Duodenal mucosa (tissue), 2 donors: ENCODE data around the gene PLCZ1.
"Not testable (repeated sequence)": the region's sequence is repeated elsewhere in the genome, so short reads cannot be mapped to it uniquely, and the experiment has no call there.

Experiments
- H3K27ac ChIP-seq: one replicate; pipeline ENCODE4 v1.7.0; 2013; ENCODE audit warnings: low read depth, low read length
- H3K27me3 ChIP-seq, 2 donors: one replicate each; pipeline ENCODE4 v1.7.0; 2013; ENCODE audit warnings: low read length in 2 of 2, control low read depth in 1 of 2; ENCODE audit not compliant: insufficient read depth in 2 of 2, control insufficient read depth in 1 of 2
- H3K36me3 ChIP-seq, 2 donors: one replicate each; pipeline ENCODE4 v1.7.0; 2013; ENCODE audit warnings: low read length in 2 of 2, control low read depth in 1 of 2; ENCODE audit not compliant: insufficient read depth in 2 of 2, control insufficient read depth in 1 of 2
- H3K4me1 ChIP-seq, 2 donors: one replicate each; pipeline ENCODE4 v1.7.0; 2013; ENCODE audit warnings: low read length in 2 of 2, control low read depth in 1 of 2; ENCODE audit not compliant: insufficient read depth in 2 of 2, control insufficient read depth in 1 of 2
- H3K4me3 ChIP-seq, 2 donors: one replicate each; pipeline ENCODE4 v1.7.0; 2013; ENCODE audit warnings: low read length in 2 of 2, low read depth in 1 of 2
- H3K9ac ChIP-seq, 2 donors: one replicate each; pipeline ENCODE4 v1.7.0; 2013; ENCODE audit warnings: low read length in 2 of 2, low read depth in 1 of 2
- H3K9me3 ChIP-seq, 2 donors: one replicate each; pipeline ENCODE4 v1.7.0; 2013; ENCODE audit warnings: low read length in 2 of 2, control low read depth in 1 of 2; ENCODE audit not compliant: control insufficient read depth in 1 of 2

The PLCZ1 gene

DNA sequence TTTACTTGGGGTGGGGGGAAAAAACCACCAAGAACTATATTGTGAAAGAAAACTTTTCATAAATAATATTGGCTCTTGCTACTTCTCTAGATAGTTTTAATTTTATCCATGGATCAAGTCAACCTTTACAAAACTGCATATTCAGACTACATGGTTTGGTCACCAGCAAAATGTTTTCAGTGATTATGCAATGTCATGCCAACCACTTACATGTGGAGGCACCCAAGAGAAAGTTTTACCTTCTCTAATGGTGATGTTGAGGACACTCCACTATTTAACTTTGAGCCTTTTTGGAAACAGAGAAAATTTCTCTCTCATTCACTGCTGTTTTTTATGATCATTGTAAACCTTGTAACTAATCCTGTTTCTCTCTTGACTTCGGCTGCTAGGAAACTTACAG lies 21.6 kb downstream of the PLCZ1 start:
- Histone ChIP-seq H3K27me3 (no peaks in the 10 kb centered on the region), H3K36me3 (no peaks in the 10 kb centered on the region), H3K4me3 (no peak overlapping the region), H3K4me1 (no peaks in the 10 kb centered on the region), H3K27ac (no peak overlapping the region), H3K9ac (no peak overlapping the region), H3K9me3 (no peaks in the 10 kb centered on the region)

DNA sequence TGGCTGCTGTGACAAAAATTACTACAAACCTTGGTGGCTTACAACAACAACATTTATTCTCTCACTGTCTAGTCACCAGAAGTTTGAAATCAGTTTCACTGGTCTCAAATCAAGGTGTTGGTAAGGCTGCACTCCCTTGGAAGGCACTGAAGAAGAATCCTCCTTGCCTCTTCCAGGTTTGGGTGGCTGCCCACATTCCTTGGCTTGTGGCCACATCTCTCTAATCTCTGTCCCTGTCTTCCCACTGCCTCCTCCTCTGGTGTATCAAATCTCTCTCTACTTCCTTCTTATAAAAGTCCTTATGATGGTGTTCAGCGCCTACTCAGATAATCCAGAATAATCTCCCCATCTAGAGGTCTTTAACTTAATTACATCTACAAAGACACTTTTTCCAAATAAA lies 31.0 kb downstream of the PLCZ1 start:
- H3K9ac ChIP-seq = no peak overlapping the region
- H3K27ac ChIP-seq = no peak overlapping the region
- H3K9me3 ChIP-seq = peaks cover 0 to 5% of the 10 kb centered on the region in 2 donors
- H3K36me3 ChIP-seq = no peaks in the 10 kb centered on the region
- no peaks in the 10 kb centered on the region for H3K27me3 ChIP-seq
- no peak overlapping the region for H3K4me3 ChIP-seq
- H3K4me1 ChIP-seq = no peaks in the 10 kb centered on the region

- no peak overlapping the region for H3K4me3 ChIP-seq
- H3K27me3 ChIP-seq = no peaks in the 10 kb centered on the region
- H3K4me1 ChIP-seq = no peaks in the 10 kb centered on the region
- no peak overlapping the region for H3K9ac ChIP-seq
- H3K9me3 ChIP-seq = no peaks in the 10 kb centered on the region
- no peaks in the 10 kb centered on the region for H3K36me3 ChIP-seq
- H3K27ac ChIP-seq = no peak overlapping the region
Measured at GRCh38 chr12:18703911-18704310, 33.9 kb downstream of the PLCZ1 start.

DNA sequence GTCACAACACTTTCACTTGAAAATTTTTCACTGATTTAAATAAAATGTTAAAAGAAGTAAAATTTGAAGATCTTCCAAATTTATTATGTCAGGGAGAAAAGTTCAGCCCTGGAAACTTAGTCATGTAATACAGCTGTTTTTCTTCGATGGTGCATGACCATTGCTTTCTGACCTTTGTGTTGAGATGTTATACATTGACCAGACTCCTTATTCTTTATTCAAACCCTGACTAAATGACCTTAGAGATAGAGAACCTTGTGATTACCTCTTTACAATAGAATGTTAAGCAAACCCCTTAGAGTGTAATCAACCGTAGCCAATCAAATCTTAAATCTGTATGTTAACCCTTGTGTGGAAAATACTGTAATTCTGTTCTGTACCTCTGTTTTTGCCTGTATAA lies 34.5 kb downstream of the PLCZ1 start:
- no peaks in the 10 kb centered on the region for H3K36me3 ChIP-seq
- H3K4me3 ChIP-seq = no peak overlapping the region
- no peaks in the 10 kb centered on the region for H3K4me1 ChIP-seq
- H3K27ac ChIP-seq = no peak overlapping the region
- H3K27me3 ChIP-seq = no peaks in the 10 kb centered on the region
- no peaks in the 10 kb centered on the region for H3K9me3 ChIP-seq
- H3K9ac ChIP-seq = no peak overlapping the region

DNA sequence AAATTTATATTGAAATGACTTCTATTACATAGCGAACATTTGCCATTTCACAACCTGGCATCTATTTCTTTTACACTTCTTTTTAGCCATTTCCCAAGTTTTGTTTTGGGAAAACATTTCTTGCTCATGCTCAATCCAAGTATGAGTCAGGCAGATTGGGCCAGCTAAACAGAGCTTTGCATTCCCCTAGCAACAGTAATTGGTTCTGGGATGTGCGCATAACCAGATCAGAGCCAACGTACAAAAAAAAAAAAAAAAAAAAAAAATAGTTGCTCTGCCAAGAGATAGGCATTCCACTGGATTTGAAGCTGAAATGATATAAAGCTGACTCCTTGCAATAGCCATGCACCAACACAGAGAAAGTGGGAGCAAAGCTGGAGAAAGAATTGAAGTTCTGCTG lies 37.5 kb downstream of the PLCZ1 start:
- Histone ChIP-seq H3K9me3 (no peaks in the 10 kb centered on the region), H3K4me3 (no peak overlapping the region), H3K36me3 (no peaks in the 10 kb centered on the region), H3K27ac (no peak overlapping the region), H3K9ac (no peak overlapping the region), H3K4me1 (no peaks in the 10 kb centered on the region), H3K27me3 (no peaks in the 10 kb centered on the region)

DNA sequence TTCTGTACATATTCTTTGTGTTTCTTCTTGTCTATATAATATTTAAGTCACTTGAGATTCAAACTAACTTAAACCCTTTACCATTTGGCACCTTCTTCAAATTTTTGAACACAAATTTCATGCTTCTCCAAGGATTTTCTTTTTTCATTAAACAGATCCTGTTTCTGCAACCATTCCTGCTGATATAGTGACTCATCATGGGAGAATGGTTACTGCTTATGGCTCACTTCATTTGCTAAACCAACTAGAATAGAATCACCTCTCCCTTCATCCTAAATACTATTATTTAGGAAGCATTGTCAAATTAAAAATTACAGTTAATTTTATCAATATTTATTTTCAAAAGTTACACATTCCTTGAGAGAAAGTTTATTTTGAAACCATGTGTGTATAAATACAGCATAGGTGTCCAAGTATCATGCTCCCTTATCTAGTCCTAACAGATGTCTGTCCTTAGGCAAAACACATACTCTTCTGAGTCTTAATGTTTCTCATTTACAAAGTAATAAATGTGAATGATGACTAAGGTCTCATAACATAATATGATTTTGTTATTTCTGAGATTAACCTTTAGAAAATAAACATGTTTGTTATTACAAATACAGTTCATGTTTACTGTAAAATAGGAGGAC lies 40.7 kb downstream of the PLCZ1 start:
- no peak overlapping the region for H3K9ac ChIP-seq
- no peaks in the 10 kb centered on the region for H3K27me3 ChIP-seq
- no peaks in the 10 kb centered on the region for H3K36me3 ChIP-seq
- no peaks in the 10 kb centered on the region for H3K9me3 ChIP-seq
- H3K27ac ChIP-seq = no peak overlapping the region
- H3K4me1 ChIP-seq = no peaks in the 10 kb centered on the region
- no peak overlapping the region for H3K4me3 ChIP-seq

GRCh38 chr12:18693986-18694385 lies 43.8 kb downstream of the PLCZ1 start:
- not testable (repeated sequence) for H3K9me3 ChIP-seq, H3K9ac ChIP-seq, H3K4me1 ChIP-seq, H3K27me3 ChIP-seq, H3K4me3 ChIP-seq, H3K36me3 ChIP-seq, H3K27ac ChIP-seq

- Histone ChIP-seq H3K36me3 (no peaks in the 10 kb centered on the region), H3K4me1 (no peaks in the 10 kb centered on the region), H3K4me3 (no peak overlapping the region), H3K9me3 (no peaks in the 10 kb centered on the region), H3K27me3 (no peaks in the 10 kb centered on the region), H3K27ac (no peak overlapping the region), H3K9ac (no peak overlapping the region)
Measured at GRCh38 chr12:18690653-18691052, 47.2 kb downstream of the PLCZ1 start.

DNA sequence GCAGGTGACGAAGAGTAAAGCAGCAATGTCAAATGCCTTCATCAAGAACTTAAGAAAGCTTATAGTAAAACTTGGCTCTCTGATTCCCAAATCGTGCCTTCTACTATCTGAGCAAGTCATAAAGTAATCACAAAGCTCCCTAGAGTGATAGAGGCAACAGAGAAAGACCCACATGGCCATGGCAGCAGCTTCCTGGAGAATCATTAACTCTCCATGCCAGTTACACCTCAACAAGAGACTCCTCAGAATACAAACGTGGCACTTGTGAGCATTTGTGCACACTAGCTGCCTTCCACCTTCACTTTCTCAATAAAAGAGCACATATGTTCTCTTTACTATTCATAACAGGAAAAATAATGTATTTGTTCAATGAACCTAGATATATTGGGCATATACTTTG lies 48.0 kb downstream of the PLCZ1 start:
- H3K36me3 ChIP-seq = no peaks in the 10 kb centered on the region
- no peaks in the 10 kb centered on the region for H3K9me3 ChIP-seq
- H3K4me1 ChIP-seq = no peaks in the 10 kb centered on the region
- H3K4me3 ChIP-seq = no peak overlapping the region
- no peak overlapping the region for H3K9ac ChIP-seq
- no peak overlapping the region for H3K27ac ChIP-seq
- no peaks in the 10 kb centered on the region for H3K27me3 ChIP-seq

GRCh38 chr12:18684430-18684829 lies 53.4 kb downstream of the PLCZ1 start:
- Histone ChIP-seq H3K27me3 (no peaks in the 10 kb centered on the region), H3K36me3 (no peaks in the 10 kb centered on the region), H3K4me3 (no peak overlapping the region), H3K9me3 (no peaks in the 10 kb centered on the region), H3K27ac (no peak overlapping the region), H3K9ac (no peak overlapping the region), H3K4me1 (no peaks in the 10 kb centered on the region)
